ENCODE data around the gene STX8.
"Not testable (repeated sequence)": the region's sequence is repeated elsewhere in the genome, so short reads cannot be mapped to it uniquely, and the experiment has no call there.

Gene STX8

GRCh38 chr17:9381068-9381467 lies 194.6 kb downstream of the STX8 start:
- DNase-seq, result no peak

DNA sequence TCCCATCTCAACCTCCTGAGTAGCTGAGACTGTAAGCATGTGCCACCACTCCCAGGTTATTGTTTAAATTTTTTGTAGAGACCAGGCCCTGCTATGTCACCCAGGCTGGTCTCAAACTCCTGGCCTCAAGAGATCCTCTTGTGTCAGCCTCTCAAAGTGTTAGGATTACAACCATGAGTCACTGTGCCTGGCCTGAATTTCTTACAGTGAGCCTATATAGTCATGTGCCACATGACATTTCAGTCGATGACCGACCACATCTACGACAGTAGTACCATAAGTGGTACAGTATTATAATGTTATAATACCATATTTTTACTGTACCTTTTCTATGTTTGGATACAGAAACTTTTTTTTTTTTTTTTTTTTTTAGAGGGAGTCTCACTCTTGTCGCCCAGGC lies 195.3 kb downstream of the STX8 start:
- no peak for DNase-seq

DNA sequence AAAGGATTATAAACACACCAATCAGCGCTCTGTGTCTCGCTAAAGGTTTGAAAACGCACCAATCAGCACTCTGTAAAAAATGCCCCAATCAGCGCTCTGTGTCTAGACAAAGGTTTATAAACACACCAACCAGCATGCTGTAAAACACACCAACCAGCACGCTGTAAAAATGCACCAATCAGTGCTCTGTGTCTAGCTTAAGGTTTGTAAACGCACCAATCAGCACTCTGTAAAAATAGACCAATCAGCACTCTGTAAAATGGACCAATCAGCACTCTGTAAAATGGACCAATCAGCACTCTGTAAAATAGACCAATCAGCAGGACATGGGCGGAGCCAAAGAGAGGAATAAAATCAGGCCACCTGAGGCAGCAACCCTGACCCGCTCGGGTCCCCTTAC lies 199.4 kb downstream of the STX8 start:
- not testable (repeated sequence) for DNase-seq

- no peak for DNase-seq
These were observed 204.6 kb downstream of the STX8 start for GRCh38 chr17:9371019-9371418.

- DNase-seq, result no peak
These were observed 205.2 kb downstream of the STX8 start for GRCh38 chr17:9370467-9370866.

- no peak for DNase-seq
These were observed 207.0 kb downstream of the STX8 start for GRCh38 chr17:9368631-9369030.

DNA sequence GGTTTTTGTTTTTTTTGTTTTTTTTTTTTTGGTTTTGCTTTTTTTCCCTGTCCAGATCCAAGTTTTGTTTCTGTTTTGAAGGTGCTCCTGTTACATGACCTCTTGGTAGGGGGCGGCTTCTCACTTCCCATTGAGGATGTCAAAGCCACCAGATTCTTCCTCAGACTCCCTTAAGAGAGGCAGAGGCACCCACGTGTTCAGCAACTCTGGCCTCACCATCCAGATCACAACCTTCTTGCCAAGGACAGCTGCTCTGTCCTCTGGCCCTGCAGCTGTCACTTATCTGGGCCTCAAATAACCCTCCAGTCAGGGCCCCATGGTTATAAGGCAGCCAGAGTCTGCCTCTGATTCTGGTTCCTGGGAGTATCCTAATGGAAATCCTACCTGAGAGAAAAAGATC lies 208.5 kb downstream of the STX8 start:
- DNase-seq, result no peak

- no peak for DNase-seq
These were observed 210.7 kb downstream of the STX8 start for GRCh38 chr17:9364837-9365430.

DNA sequence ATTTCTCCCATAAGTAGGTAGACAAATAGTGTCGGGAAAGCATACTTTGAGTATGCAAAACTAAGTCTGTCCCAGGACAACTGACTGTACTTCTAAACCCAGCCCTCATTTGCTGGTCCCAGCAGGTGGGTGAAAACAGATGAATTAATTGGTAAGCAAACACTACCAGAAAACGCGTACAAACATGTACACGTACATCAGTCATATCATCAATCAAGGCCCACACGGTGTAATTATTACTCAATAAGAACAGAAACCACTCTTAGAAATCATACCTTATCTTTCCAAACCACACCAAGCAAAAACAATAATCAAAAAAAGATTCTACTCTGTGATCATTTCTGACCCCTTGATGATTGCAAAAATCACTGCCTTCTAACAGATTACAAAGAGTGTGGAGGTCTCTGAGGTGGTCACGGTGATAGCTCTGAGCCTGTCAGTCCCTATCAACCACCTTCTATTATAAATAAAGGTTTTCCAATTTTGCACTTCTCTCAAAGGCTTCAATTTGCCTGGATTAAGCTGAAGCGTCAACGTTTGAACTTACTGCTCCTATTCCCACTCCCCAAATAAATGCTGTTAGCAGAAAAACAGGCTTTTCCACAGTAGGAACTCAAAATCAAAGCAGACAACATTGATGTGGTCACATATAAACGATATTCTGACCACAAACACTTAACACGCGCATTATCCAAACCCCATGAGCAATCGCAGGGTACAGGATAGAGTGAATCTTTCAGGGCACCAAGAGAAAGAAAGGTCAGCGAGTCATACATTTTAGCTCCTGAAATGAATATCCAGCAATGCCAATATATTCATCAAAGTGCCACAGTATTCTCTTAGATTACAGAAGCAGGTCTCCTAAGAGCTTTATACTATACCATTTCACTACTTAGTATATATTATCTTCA lies 211.9 kb downstream of the STX8 start:
- no peak for DNase-seq

GRCh38 chr17:9361188-9361955 lies 214.2 kb downstream of the STX8 start:
- DNase-seq, result no peak

DNA sequence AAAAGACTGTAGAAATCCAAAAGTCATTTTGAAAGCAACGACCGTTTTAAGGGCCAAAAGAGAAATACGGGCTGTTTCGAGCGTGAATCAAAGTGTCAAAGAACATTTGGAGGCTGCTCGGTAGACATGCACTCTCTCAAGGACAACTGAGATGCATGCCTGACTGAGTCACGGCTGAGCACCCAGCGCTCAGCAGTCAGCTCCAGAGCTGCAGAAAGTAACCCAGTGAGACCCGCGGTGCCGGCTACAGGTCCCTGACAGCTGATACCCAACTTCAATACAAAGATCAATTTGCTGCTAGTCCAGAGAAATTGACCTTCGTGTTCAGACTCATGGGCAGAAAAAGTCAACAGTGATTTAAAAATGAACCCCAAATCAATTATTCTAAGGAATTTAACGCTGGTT lies 214.9 kb downstream of the STX8 start:
- no peak for DNase-seq

DNA sequence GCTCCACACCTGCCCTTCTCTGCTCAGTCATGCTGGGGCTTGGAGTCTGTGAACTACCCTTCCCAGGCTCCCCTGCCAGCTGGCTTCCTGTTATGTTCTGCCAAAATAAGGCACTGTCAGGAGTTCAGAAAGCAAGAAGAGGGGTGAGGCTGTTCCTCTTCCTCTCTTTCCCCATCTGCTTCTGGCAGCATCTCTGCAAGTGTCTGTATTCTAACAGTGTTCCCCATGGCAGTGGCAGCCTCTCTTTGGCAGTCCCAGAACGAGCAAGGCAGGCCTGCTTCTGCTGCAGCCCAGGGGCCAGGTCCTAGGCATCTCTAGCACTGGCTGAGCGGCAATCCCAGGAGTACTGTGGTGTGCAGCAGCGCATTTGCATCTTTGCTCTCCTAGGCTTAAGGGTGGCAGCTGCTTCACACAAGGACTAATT lies 219.1 kb downstream of the STX8 start:
- DNase-seq, result peak; percentile 60

- DNase-seq, result peak; percentile 13
These were observed 219.8 kb downstream of the STX8 start for GRCh38 chr17:9355846-9356245.

DNA sequence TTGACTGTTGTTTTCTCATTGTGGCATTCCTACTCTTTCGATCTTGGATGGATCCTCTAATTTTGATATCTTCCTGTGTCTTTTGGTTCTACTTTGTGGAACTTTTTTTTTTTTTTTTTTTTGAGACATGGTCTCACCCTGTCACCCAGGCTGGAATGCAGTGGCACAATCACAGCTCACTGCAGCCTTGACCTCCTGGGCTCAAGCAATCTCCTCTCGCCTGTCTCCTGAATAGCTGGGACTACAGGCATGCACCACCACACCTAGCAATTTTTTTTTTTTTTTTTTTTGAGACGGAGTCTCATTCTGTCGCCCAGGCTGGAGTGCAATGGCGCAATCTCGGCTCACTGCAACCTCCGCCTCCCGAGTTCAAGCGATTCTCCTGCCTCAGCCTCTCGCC lies 220.4 kb downstream of the STX8 start:
- DNase-seq, result not testable (repeated sequence)

DNA sequence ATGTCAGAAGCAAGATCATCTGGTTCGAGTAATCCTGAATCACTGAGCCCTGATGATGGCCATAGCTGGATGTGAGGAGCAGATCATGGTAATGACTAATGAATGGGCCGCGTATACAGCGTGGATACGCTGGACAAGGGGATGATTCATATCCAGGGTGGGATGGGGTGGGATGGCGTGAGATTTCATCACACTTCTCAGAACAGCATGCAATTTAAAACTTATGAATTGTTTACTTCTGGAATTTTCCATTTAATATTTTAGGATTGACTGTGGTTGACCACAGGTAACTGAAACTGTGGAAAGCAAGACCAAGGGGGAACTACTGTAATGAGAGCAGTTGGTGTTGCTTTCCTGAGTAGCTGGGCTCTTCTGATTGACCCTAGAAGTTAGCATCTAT lies 225.5 kb downstream of the STX8 start:
- no peak for DNase-seq

GRCh38 chr17:9346296-9346926 lies 229.2 kb downstream of the STX8 start:
- DNase-seq, result peak; percentile 16

GRCh38 chr17:9343516-9343915 lies 232.1 kb downstream of the STX8 start:
- DNase-seq, result no peak

- DNase-seq, result no peak
These were observed 233.4 kb downstream of the STX8 start for GRCh38 chr17:9342225-9342624.

- DNase-seq, result no peak
These were observed 235.7 kb downstream of the STX8 start for GRCh38 chr17:9339958-9340357.

GRCh38 chr17:9339482-9339881 lies 236.1 kb downstream of the STX8 start:
- DNase-seq, result not testable (repeated sequence)

GRCh38 chr17:9336817-9337216 lies 238.8 kb downstream of the STX8 start:
- no peak for DNase-seq

GRCh38 chr17:9334536-9335446 lies 240.8 kb downstream of the STX8 start:
- DNase-seq, result no peak
